ENCODE measurements around the gene RLBP1.

GRCh38 chr15:89218531-89218930, 2.8 kb downstream of the RLBP1 start:
- TF ChIP-seq CTCF (IDR thresholded peaks at IDR 0.05; ENCODE audit: low read depth, low read length) (no peak), EZH2phosphoT487 (IDR thresholded peaks at IDR 0.05; ENCODE audit: low read depth) (no peak)
